Measurements from ENCODE around the gene ADH7. TPM values are rescaled to one million over a fixed set of nuclear protein-coding genes. Genes with fewer than 3 reads are reported as not detected.
A peak's percentile ranks its signal among the peaks of the same experiment; 100 is the strongest.

ADH7 gene
- total and polyA plus RNA-seq, 2 of the 13 experiments (the other 11 are each of a cell fraction or from before 2014, with no cell fraction given) = not detected

GRCh38 chr4:99436976-99437722 lies 2.0 kb upstream of the ADH7 start:
- FAIRE-seq (no peak), ATAC-seq (peak; percentile 33; the same call in 1 of the 3 replicates)
- intact Hi-C loops (cut with micrococcal nuclease; ENCODE audit: unreplicated experiment) = no loop called here

More at GRCh38 chr4:99436976-99437722, 2.0 kb upstream of the ADH7 start:
- H3K79me2 ChIP-seq (ENCODE audit: insufficient read depth, low read length) = no peaks in the 10 kb centered on the region
- H3K27me3 ChIP-seq (ENCODE audit: control insufficient read depth in 1 of 2, insufficient read depth in 2 of 2, low read length in 2 of 2) = no peaks in the 10 kb centered on the region
- no TSS peak for BruUV-seq (replicated peaks)
- no peaks in the 10 kb centered on the region for H3K36me3 ChIP-seq (replicated peaks in 1 of 2; ENCODE audit: control insufficient read depth in 1 of 2, insufficient read depth in 2 of 2, low read length in 2 of 2)
- H4K20me1 ChIP-seq (ENCODE audit: insufficient read depth, low read length) = no peaks in the 10 kb centered on the region
- H3K4me3 ChIP-seq (replicated peaks in 1 of 3; ENCODE audit: insufficient read depth in 1 of 3, low read depth in 2 of 3, low read length in 3 of 3) = no peak overlapping the region
- POLR2A ChIA-PET = no interaction called here
- no peak for DNase-seq (ENCODE audit: low spot score)
- no peak overlapping the region for H3K27ac ChIP-seq (ENCODE audit: extremely low read length, insufficient read depth, low read length)
- H3K4me2 ChIP-seq (ENCODE audit: low read depth, low read length) = no peak overlapping the region
- TF ChIP-seq ZNF124 (CRISPR knock-in tag; IDR thresholded peaks at IDR 0.05) (no peak), CREM (IDR thresholded peaks at IDR 0.05) (no peak), CREM (CRISPR knock-in tag; IDR thresholded peaks at IDR 0.05) (no peak), ELF4 (CRISPR knock-in tag; IDR thresholded peaks at IDR 0.05; ENCODE audit: borderline replicate concordance) (no peak), ZNF263 (CRISPR knock-in tag; IDR thresholded peaks at IDR 0.05) (no peak), TFDP1 (CRISPR knock-in tag; IDR thresholded peaks at IDR 0.05; ENCODE audit: borderline replicate concordance) (no peak), ZNF646 (CRISPR knock-in tag; IDR thresholded peaks at IDR 0.05) (no peak), ZUFSP (CRISPR knock-in tag; IDR thresholded peaks at IDR 0.05; ENCODE audit: borderline replicate concordance) (no peak), CSRNP2 (CRISPR knock-in tag; conservative IDR thresholded peaks at IDR 0.05; ENCODE audit: low read depth) (no peak), ZNF709 (CRISPR knock-in tag; IDR thresholded peaks at IDR 0.05) (no peak), RELA (CRISPR knock-in tag; IDR thresholded peaks at IDR 0.05) (no peak)
- 48% methylated on average over 3 of the region's 3 CpGs for WGBS (ENCODE audit: low lambda C conversion rate)
- no peak overlapping the region for H2AFZ ChIP-seq (ENCODE audit: low read length)
- CTCF ChIA-PET (ENCODE audit: low intra/inter-chr PET ratio, low total read pairs) = no interaction called here
- no peak overlapping the region for H3K9ac ChIP-seq (ENCODE audit: insufficient read depth, low read depth, low read length)
- H3K4me1 ChIP-seq (ENCODE audit: insufficient read depth, low read length) = peaks cover 13% of the 10 kb centered on the region
- no peaks in the 10 kb centered on the region for H3K9me3 ChIP-seq (ENCODE audit: low read length)
- in situ Hi-C loops (cut with HindIII; ENCODE audit: extremely low pct_ligation_motif_present, low pct_unique_long_range_greater_than_20kb) = no loop called here

Data from HepG2 (cell line).